Trophoblast cell (in vitro differentiated cells and primary cell): ENCODE data around the gene OR2AG1.
A peak's percentile ranks its signal among the peaks of the same experiment; 100 is the strongest.

ENCODE experiments used
- DNase-seq, 2 donors: peaks; one replicate each; pipeline ENCODE4 v3.0.0-alpha.2; 2016
- H2AFZ ChIP-seq: 2 replicates; pipeline ENCODE4 v1.6.1; 2013; ENCODE audit warnings: low read length, moderate library complexity, mild to moderate bottlenecking; ENCODE audit not compliant: insufficient read depth, poor library complexity
- H2AK5ac ChIP-seq: 2 replicates; pipeline ENCODE4 v1.6.1; 2013; ENCODE audit warnings: mild to moderate bottlenecking, low read length
- H2BK120ac ChIP-seq: 2 replicates; pipeline ENCODE4 v1.6.1; 2013; ENCODE audit warnings: low read length, mild to moderate bottlenecking, moderate library complexity; ENCODE audit not compliant: insufficient read depth, poor library complexity
- H2BK12ac ChIP-seq: 2 replicates; pipeline ENCODE4 v1.6.1; 2013; ENCODE audit warnings: mild to moderate bottlenecking, low read length, moderate library complexity
- H2BK5ac ChIP-seq: 2 replicates; pipeline ENCODE4 v1.6.1; 2013; ENCODE audit warnings: low read length, low read depth, moderate library complexity, mild to moderate bottlenecking; ENCODE audit not compliant: poor library complexity
- H3K14ac ChIP-seq: 2 replicates; pipeline ENCODE4 v1.6.1; 2013; ENCODE audit warnings: mild to moderate bottlenecking, low read length
- H3K18ac ChIP-seq: 2 replicates; pipeline ENCODE4 v1.6.1; 2013; ENCODE audit warnings: mild to moderate bottlenecking, low read length
- H3K23ac ChIP-seq: 2 replicates; pipeline ENCODE4 v1.6.1; 2013; ENCODE audit warnings: low read length
- H3K27ac ChIP-seq: 2 replicates; pipeline ENCODE4 v1.5.1; 2013; ENCODE audit warnings: low read depth, mild to moderate bottlenecking, inconsistent platforms, low read length, moderate library complexity
- H3K27me3 ChIP-seq: 2 replicates; pipeline ENCODE4 v1.6.1; 2013; ENCODE audit warnings: inconsistent platforms, mild to moderate bottlenecking, low read length, moderate library complexity; ENCODE audit not compliant: insufficient read depth
- H3K36me3 ChIP-seq, 2 experiments: 1 replicate in 1 of 2; 2 replicates in 1 of 2; pipeline ENCODE4 v1.6.1; 2013; ENCODE audit warnings: low read length in 2 of 2, mild to moderate bottlenecking in 2 of 2, moderate library complexity in 1 of 2; ENCODE audit not compliant: insufficient read depth in 2 of 2, control insufficient read depth in 1 of 2
- H3K4ac ChIP-seq: 2 replicates; pipeline ENCODE4 v1.6.1; 2013; ENCODE audit warnings: low read depth, mild to moderate bottlenecking, low read length, moderate library complexity
- H3K4me1 ChIP-seq, 2 experiments: 1 replicate in 1 of 2; 2 replicates in 1 of 2; pipeline ENCODE4 v1.6.1; 2013; ENCODE audit warnings: low read length in 2 of 2, mild to moderate bottlenecking in 2 of 2, moderate library complexity in 1 of 2; ENCODE audit not compliant: insufficient read depth in 2 of 2, control insufficient read depth in 1 of 2
- H3K4me2 ChIP-seq: 2 replicates; pipeline ENCODE4 v1.6.1; 2013; ENCODE audit warnings: inconsistent platforms, mild to moderate bottlenecking, low read length, moderate library complexity
- H3K4me3 ChIP-seq: 2 replicates; pipeline ENCODE4 v1.5.1; 2013; ENCODE audit warnings: mild to moderate bottlenecking, low read depth, low read length, inconsistent platforms
- H3K79me1 ChIP-seq: one replicate; pipeline ENCODE4 v1.6.1; 2013; ENCODE audit warnings: low read length
- H3K79me2 ChIP-seq: 2 replicates; pipeline ENCODE4 v1.6.1; 2013; ENCODE audit warnings: low read length, mild to moderate bottlenecking; ENCODE audit not compliant: control insufficient read depth, insufficient read depth, poor library complexity
- H3K9ac ChIP-seq: 2 replicates; pipeline ENCODE4 v1.6.1; 2013; ENCODE audit warnings: mild to moderate bottlenecking, low read length
- H3K9me3 ChIP-seq: 2 replicates; pipeline ENCODE4 v1.6.1; 2013; ENCODE audit warnings: low read depth, mild to moderate bottlenecking, control low read depth, inconsistent platforms, low read length; ENCODE audit not compliant: insufficient read depth
- H4K12ac ChIP-seq: 2 replicates; pipeline ENCODE4 v1.6.1; 2013; ENCODE audit warnings: low read depth, mild to moderate bottlenecking, low read length, moderate library complexity
- H4K8ac ChIP-seq: 2 replicates; pipeline ENCODE4 v1.6.1; 2013; ENCODE audit warnings: low read depth, mild to moderate bottlenecking, low read length, moderate library complexity
- H4K91ac ChIP-seq: one replicate; pipeline ENCODE4 v1.6.1; 2013; ENCODE audit warnings: low read depth, mild to moderate bottlenecking, low read length, moderate library complexity
- WGBS: extraction: QIAGEN DNeasy Blood & Tissue Kit; methylation state at CpG from one replicate; pipeline ENCODE4 v1.1.7; 2013; ENCODE audit warnings: missing lambda C conversion rate; ENCODE audit not compliant: insufficient read length, insufficient coverage; ENCODE audit errors: extremely low coverage; 5-methylcytosine and 5-hydroxymethylcytosine counted together

The OR2AG1 gene

DNA sequence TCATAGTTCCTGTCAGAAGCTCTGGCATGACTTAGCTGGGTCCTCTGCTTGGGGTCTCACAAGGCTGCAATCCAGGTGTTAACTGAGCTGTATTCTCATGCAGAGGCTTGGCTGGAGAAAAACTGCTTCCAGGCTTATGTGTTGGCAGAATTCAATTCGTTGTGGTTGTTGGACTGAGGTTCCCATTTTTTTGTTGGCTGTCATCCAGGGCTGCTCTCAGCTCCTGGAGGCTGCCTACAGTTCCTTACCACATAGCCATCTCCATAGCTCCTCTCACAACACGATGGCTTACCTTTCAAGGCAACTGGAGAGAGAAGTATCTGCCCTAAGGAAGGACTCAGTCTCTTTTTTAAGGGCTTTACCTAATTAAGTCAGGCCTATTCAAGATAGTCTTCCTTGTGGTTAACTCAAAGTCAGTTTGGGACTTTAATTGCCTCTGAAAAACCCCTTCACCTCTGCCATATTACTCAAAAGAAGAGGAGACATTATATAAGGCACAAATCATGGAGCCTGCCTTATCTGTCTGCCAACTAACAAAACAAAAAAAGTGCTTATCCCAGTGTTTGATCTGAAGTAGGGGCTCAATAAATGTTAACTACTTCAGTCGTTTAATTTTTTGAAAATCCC is 46.2 kb upstream of the OR2AG1 start:
- no peak overlapping the region for H2AK5ac ChIP-seq
- no peaks in the 10 kb centered on the region for H3K27me3 ChIP-seq
- no peak overlapping the region for H3K4me3 ChIP-seq
- no peaks in the 10 kb centered on the region for H3K36me3 ChIP-seq
- H3K79me1 ChIP-seq, result no peaks in the 10 kb centered on the region
- no peak overlapping the region for H2BK5ac ChIP-seq
- H2AFZ ChIP-seq, result no peak overlapping the region
- no peak overlapping the region for H4K8ac ChIP-seq
- no peak overlapping the region for H3K14ac ChIP-seq
- no peak overlapping the region for H3K4me2 ChIP-seq
- H3K23ac ChIP-seq, result no peak overlapping the region
- no peak overlapping the region for H4K91ac ChIP-seq
- no peak overlapping the region for H2BK120ac ChIP-seq
- no peak overlapping the region for H2BK12ac ChIP-seq
- H3K79me2 ChIP-seq, result no peaks in the 10 kb centered on the region
- no peak overlapping the region for H3K4ac ChIP-seq
- H3K18ac ChIP-seq, result no peak overlapping the region
- H3K9me3 ChIP-seq, result no peaks in the 10 kb centered on the region
- DNase-seq, result no peak
- H3K4me1 ChIP-seq, result no peaks in the 10 kb centered on the region
- no peak overlapping the region for H4K12ac ChIP-seq
- H3K27ac ChIP-seq, result no peak overlapping the region
- no CpG with 5 or more reads among the region's 3 CpGs for WGBS
- H3K9ac ChIP-seq, result no peak overlapping the region

GRCh38 chr11:6737872-6738466 is 44.9 kb upstream of the OR2AG1 start:
- Histone ChIP-seq H3K14ac (no peak overlapping the region), H3K36me3 (no peaks in the 10 kb centered on the region), H4K91ac (no peak overlapping the region), H2BK5ac (no peak overlapping the region), H2BK12ac (no peak overlapping the region), H3K79me2 (no peaks in the 10 kb centered on the region), H3K27ac (no peak overlapping the region), H2BK120ac (no peak overlapping the region), H4K12ac (no peak overlapping the region), H3K23ac (no peak overlapping the region), H3K79me1 (no peaks in the 10 kb centered on the region), H3K18ac (no peak overlapping the region), H2AFZ (no peak overlapping the region), H3K4me2 (no peak overlapping the region), H3K9ac (no peak overlapping the region), H3K4ac (no peak overlapping the region), H2AK5ac (no peak overlapping the region), H3K4me1 (no peaks in the 10 kb centered on the region), H3K27me3 (no peaks in the 10 kb centered on the region), H4K8ac (no peak overlapping the region), H3K9me3 (no peaks in the 10 kb centered on the region), H3K4me3 (no peak overlapping the region)
- DNase-seq, result peak; percentile 27 to 75
- no CpG with 5 or more reads among the region's 2 CpGs for WGBS

- WGBS, result no CpG with 5 or more reads among the region's 1 CpG
- Histone ChIP-seq H3K18ac (no peak overlapping the region), H2AK5ac (no peak overlapping the region), H3K14ac (no peak overlapping the region), H3K4me2 (no peak overlapping the region), H3K27ac (no peak overlapping the region), H3K4ac (no peak overlapping the region), H4K91ac (no peak overlapping the region), H3K9me3 (no peaks in the 10 kb centered on the region), H3K36me3 (no peaks in the 10 kb centered on the region), H2BK12ac (no peak overlapping the region), H3K79me2 (no peaks in the 10 kb centered on the region), H4K12ac (no peak overlapping the region), H2BK120ac (no peak overlapping the region), H3K23ac (no peak overlapping the region), H3K27me3 (no peaks in the 10 kb centered on the region), H3K9ac (no peak overlapping the region), H3K4me3 (no peak overlapping the region), H3K79me1 (no peaks in the 10 kb centered on the region), H3K4me1 (no peaks in the 10 kb centered on the region), H2BK5ac (no peak overlapping the region), H2AFZ (no peak overlapping the region), H4K8ac (no peak overlapping the region)
- DNase-seq, result no peak
Measured at GRCh38 chr11:6738590-6738989, 44.2 kb upstream of the OR2AG1 start.

DNA sequence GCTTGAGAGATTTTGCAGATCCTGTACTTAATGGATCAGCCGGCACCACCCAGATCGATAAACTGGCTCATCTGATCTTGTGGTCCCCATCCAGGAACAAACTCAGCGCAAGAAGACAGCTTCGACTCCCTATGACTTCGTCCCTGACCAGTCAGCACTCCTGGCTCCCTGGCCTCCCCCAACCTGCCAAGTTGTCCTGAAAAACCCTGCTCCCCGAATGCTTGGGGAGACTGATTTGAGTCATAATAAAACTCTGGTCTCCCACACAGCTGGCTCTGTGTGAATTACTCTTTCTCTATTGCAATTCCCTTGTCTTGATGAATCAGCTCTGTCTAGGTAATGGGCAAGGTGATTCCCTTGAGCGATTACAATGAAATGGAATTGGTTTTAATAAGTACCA is 40.6 kb upstream of the OR2AG1 start:
- H3K4me1 ChIP-seq, result no peaks in the 10 kb centered on the region
- H3K4me2 ChIP-seq, result no peak overlapping the region
- WGBS, result no CpG with 5 or more reads among the region's 7 CpGs
- no peak overlapping the region for H4K91ac ChIP-seq
- no peak overlapping the region for H4K12ac ChIP-seq
- H4K8ac ChIP-seq, result no peak overlapping the region
- no peaks in the 10 kb centered on the region for H3K79me1 ChIP-seq
- H3K18ac ChIP-seq, result no peak overlapping the region
- H2BK12ac ChIP-seq, result no peak overlapping the region
- no peak overlapping the region for H3K14ac ChIP-seq
- no peak overlapping the region for H2AK5ac ChIP-seq
- no peaks in the 10 kb centered on the region for H3K27me3 ChIP-seq
- no peaks in the 10 kb centered on the region for H3K79me2 ChIP-seq
- H3K23ac ChIP-seq, result no peak overlapping the region
- no peak overlapping the region for H2AFZ ChIP-seq
- no peaks in the 10 kb centered on the region for H3K9me3 ChIP-seq
- no peak overlapping the region for H3K4me3 ChIP-seq
- H3K36me3 ChIP-seq, result no peaks in the 10 kb centered on the region
- no peak for DNase-seq
- no peak overlapping the region for H2BK120ac ChIP-seq
- no peak overlapping the region for H2BK5ac ChIP-seq
- H3K27ac ChIP-seq, result no peak overlapping the region
- no peak overlapping the region for H3K4ac ChIP-seq
- no peak overlapping the region for H3K9ac ChIP-seq
